M059J (cell line): ENCODE data around the gene DNAL1. TPM values are rescaled to one million over a fixed set of nuclear protein-coding genes. Genes with fewer than 3 reads are reported as not detected.
"Not testable (repeated sequence)": the region's sequence is repeated elsewhere in the genome, so short reads cannot be mapped to it uniquely, and the experiment has no call there.

ENCODE experiments used
- DNase-seq: peaks from one replicate; pipeline ENCODE4 v3.0.0-alpha.2; 2012; ENCODE audit warnings: low read depth
- total RNA-seq: library from RNA; depleted of rRNA; stranded (reverse); fragments of >200 nt; shearing (Covaris generic); gene quantifications from 2 replicates; pipeline ENCODE4 v1.2.3, GENCODE V29; 2014

DNAL1 gene
- total RNA-seq, 1 experiment from 2014 or later: 20.6 TPM

DNA sequence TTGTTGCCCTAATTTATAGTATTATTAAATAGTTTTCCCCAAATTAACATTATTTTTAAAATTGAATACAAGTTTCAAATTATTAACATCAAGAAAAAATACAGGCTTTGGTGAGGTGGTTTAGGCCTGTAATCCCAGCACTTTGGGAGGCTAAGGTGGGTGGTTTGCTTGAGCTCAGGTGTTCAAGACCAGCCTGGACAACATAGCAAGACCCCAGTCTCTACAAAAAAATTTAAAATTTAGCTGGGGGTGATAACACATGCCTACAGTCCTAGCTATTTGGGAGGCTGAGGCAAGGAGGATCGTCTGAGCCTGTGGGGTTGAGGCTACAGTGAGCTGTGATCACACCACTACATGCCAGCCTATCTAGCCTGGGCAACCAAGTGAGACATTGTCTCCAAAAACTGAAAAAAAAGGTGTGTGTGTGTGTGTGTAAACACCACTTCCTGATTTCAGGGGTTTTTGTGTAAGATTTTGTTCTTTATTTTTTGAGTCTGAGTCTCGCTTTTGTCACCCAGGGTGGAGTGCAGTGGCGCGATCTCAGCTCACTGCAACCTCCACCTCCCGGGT is 3.9 kb upstream of the DNAL1 start:
- no peak for DNase-seq

DNA sequence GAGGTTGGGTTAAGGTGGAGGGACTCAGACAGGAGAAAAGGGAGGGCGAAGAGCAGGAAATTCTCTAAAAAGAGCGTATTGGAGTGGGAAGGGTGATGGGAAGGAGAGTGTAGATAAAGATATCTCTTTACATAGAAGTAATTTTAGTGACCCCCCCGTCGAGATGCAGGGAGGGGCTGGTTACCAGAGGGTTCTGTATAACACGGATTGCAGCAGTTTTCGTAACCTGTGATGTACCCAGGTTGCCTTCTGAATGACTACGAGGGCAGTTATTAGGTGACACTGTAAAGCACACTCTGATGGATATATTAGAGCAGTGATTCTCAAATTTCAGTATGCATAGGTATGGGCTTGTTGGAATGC is 443 bp downstream of the DNAL1 start:
- DNase-seq: no peak

DNA sequence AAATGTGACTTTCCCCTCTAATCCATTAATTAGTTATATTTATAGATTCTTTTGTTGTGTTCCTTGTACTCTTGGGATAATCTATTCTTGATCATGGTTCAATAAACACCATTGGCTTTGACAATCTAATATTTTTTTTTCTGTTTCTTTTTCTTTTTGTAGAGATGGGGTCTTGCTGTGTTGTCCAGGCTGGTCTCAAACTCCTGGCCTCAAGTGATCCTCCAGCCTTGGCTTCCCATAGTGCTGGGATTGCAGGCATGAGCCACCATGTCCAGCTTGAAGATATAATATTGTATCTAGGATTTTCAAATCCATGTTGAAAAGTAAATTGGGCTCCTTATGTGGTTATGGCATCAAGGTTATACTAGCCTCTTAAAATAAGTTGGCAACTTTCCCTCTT is 6.2 kb downstream of the DNAL1 start:
- no peak for DNase-seq

DNA sequence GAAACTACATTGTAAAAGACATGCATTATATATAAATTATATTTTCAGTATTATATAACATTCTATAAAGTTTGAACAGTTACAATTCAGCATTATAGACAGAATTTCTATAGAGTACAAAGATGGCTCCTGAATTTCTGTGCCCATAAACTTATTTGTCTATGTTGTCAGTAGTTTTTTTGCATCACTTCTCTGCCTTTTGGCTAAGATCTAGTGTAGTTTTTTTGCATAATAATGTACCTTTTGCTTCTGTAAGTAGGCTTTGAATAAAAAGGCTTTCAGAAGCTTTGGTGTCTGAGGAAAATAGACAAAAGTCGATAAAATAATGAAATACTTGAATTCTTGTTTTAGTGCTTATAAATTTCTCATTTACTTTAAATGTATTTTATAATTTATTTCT is 11.1 kb downstream of the DNAL1 start:
- DNase-seq: no peak

DNA sequence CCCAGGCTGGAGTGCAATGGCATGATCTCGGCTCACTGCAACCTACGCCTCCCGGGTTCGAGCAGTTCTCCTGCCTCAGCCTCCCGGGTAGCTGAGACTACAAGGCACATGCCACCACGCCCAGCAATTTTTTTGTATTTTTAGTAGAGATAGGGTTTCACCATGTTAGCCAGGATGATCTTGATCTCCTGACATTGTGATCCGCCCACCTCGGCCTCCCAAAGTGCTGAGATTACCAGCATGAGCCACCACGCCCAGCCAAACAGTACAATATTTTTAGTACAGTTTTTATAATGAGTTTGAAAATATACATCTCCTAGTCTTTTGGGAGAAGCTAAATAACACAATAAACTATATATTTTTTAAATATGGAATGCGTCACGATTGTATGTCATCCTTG is 14.4 kb downstream of the DNAL1 start:
- not testable (repeated sequence) for DNase-seq

DNA sequence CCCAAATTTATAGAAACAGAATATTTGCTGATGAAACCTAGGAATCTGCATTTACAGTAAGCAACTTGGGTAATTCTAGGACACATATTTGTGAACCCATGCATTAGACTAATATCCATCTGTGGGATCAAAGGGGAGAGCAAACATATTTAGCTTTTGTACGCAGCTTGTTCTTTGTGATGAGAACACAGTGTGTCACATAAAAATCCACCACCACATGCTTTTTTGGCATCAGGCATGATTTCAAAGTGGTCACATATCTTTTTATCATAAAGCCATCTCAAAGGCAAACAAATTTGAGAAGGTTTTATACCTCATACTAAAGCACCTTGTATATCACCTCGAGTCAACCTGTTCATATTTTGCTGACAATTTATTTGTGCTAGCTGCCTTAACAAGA is 15.7 kb downstream of the DNAL1 start:
- no peak for DNase-seq

DNA sequence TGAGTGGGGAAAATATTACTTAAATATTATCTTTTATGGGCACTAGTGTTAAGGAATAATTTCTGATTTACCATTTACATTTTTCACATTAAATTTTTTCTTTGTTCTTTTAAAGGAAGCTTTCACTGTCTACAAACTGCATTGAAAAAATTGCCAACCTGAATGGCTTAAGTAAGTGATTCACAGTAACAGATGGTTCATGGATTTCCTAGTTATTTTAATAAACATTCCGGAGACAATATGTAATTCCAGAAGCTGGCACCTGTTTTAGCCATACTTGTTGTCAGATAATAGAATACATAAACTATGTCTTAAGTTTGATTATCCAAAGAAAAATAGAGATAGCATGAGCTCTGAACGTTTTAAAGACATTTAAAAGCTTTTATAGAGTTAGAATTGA is 17.1 kb downstream of the DNAL1 start:
- DNase-seq: no peak

DNA sequence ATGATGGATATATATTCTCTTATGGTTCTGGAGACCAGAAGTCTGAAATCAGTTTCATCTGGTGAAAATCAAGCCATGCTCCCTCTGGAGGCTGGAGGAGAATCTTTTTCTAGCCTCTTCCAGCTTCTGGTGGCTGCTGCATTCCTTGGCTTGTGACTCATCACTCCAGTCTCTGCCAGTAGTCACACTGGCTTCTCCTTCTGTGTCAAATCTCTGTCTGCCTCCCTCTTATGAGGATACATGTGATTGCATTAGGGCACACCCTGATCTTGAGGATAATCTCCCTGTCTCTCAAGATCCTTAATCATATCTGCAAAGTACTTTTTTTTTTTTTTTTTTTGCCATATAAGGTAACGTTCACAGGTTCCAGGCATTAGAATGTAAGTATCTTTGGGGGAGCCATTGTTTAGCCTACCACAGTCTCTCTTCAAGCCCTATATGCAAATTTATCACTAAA is 17.7 kb downstream of the DNAL1 start:
- peak; percentile 94 for DNase-seq

DNA sequence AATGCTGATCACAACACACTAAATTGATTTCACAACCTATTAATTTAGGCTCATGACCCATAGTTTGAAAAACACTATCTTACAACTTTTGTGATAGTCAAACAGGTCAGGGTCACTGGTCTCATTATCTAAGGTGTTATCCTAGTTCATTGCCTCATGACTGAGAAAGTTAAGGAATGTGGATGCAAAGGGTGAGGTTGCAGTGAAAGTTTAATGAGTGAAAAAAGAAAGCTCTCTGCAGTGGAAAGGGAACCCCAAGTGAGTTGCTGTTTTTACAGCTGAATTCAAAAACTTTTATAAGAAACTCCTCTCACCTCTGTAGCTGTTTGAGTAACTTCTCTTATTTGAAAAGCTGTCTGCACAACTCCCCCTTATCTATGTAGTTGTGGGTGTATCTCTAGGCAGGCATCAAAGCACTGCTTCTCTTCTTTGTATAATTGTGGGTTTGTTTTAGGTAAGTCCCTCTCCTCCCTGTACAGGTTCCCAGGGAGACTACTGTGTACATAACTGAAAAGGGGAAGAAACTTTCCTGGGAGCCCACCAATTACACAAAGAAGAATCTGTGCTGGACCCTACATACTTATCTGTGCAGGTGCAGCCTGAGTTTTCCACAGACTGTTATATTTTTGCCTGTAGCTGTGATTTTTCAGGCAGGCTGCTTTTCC is 18.9 kb downstream of the DNAL1 start:
- no peak for DNase-seq

DNA sequence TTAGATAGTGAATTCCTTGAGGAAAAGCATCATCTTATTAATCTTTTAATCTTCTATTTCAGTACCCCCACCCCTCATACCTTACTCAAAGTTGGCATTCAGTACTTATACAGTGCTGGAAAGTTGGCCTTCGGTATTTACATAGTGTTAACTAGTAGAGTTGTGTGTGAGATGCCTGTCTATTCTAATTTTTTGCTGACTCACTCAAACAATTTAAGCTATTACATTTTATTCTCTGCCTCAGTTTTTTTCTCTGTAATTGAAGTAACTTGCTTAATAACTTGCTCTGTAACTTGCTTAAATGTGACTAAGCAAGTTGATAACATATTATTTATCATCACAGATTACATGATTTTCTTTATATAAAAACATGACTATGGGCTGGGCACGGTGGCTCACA is 20.3 kb downstream of the DNAL1 start:
- no peak for DNase-seq

DNA sequence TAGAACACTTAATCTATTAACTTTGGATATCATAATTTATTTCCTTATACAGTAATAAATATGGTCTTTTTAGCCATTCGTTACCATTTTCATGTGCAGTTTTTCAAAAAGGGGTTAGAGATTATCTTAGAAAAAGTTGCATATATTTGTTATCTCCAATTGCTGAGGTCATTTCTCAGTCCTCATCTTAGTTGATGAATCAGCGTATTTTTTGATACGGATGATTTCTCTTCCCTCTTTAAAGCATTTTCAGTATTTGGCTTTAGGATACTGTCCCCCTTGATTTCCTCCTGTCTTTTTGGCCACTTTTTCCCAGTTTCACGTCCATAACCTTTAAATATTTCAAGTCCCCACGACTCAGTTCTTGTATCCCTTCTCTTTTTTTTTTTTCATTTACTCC is 21.8 kb downstream of the DNAL1 start:
- no peak for DNase-seq

DNA sequence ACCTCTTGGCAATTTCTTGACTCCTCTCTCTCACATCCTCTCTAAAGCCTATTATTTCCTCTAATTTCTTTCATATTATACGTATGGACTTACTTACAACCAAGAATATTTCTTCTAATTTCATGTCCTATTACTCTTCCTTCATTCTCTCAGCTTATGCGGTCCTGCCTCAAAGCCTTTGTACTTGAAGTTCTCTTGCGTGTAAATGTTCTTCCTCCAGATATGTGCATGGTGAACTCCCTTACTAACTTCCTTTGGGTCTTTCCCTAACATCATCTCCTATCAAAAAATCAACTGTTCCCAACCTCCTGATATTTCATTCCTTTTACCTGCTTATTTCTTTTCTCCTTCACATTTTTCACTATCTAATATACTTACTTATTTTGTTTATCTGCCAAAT is 23.1 kb downstream of the DNAL1 start:
- no peak for DNase-seq

DNA sequence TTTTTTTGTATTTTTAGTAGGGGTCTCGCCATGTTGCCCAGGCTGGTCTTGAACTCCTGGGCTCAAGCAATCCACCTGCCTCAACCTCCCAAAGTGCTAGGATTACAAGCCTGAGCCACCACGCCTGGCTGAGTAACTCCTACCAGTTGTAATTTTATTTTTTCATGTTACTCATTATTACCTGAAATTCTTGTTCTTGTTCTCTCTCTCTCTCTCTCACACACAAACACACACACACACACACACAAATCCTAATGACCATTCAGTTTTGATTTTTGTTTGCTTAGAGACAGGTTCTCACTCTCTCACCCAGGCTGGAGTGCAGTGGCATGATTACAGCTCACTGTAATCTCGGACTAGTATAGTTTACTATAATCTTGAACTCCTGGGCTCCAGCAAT is 30.2 kb downstream of the DNAL1 start:
- no peak for DNase-seq

DNA sequence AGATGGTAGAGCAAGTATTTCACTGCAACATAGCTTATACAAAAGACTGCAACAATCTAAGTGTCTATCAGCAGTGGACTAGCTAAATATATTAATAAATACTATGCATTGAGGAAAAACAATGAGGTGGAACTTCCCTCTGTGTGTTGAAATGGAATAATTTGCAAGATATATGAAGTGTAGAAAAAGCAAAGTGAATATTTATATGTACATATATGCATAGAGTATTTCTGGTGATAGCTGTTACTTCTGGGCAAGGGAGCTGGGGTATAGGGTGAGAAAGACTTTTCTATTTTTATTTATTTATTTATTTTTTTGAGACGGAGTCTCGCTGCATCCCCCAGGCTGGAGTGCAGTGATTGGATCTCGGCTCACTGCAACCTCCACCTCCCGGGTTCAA is 33.9 kb downstream of the DNAL1 start:
- DNase-seq: no peak

DNA sequence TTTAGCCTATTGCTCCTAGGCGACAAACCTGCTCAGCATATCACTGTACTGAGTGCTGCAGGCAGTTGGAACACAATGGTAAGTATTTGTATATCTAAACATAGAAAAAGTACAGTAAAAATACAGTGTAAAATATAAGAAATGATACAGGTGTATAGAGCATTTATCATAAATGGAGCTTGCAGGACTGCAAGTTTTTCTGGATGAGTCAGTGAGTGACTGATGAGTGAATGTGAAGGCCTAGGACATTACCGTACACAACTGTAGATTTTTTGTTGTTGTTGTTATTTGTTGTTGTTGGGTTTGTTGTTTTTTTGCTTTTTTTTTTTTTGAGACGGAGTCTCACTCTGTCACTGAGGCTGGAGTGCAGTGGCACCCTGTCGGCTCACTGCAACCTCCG is 36.0 kb downstream of the DNAL1 start:
- no peak for DNase-seq

DNA sequence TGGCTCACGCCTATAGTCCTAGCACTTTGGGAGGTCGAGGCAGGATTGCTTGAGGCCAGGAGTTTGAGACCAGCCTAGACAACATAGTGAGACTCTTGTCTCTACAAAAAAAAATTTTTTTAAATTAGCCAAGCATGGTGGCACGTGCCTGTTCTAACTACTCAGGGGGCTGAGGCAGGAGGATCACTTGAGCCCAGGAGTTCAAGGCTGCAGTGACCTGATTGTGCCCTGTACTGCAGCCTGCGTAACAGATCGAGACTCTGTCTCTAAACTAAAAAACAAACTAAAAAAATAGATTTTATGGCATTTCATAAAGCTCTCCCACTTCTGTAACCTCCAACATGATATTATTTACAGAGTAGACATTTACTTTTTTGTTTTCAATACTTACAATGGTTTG is 39.8 kb downstream of the DNAL1 start:
- DNase-seq: no peak

DNA sequence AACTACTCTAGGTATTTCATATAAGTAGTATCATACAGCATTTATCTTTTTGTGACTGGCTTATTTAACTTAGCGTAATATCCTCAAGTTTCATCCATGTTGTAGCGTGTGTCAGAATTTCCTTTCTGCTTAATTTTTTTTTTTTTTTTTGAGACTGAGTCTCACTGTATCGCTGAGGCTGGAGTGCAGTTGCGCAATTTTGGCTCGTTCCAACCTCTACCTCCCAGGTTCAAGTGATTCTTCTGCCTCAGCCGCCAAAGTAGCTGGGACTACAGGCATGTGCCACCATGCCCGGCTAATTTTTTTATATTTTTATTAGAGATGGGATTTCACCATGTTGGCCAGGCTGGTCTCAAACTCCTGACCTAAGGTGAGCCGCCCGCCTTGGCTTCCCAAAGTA is 40.5 kb downstream of the DNAL1 start:
- no peak for DNase-seq

DNA sequence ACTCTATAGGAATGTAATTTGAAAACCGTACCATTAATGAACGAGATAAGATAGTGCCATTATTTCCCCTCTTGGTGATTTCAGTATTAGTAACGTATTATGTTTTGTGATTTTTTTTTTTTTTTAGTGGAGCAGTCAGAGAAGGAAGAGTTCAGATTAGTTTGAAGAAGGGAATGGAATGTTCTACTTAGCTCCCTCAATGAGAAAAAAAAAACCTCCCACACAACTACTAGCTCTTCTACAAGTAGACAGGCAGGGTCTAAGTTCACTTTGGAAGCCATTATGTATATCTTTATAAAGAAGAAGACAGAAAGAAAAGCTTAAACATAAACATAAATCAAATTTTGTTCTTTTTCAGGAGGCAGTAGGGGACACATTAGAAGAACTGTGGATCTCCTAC is 42.1 kb downstream of the DNAL1 start:
- no peak for DNase-seq

DNA sequence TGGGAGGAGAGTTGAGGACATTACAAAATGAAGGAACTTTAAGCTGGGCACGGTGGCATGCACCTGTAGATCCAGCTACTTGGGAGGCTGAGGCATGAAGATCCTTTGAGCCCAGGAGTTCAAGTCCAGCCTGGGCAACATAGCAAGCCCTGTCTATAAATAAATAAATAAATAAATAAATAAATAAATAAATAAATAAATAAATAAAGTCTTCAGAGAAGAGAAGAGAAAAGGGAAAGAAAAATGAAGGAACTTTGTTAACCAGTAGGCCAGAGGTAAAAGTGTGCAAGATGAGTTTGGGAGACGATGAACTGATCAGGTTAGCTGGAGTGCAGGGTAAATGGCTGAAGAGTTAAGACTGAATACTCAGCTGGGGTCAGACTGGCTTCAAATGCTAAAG is 49.3 kb downstream of the DNAL1 start:
- DNase-seq: no peak

DNA sequence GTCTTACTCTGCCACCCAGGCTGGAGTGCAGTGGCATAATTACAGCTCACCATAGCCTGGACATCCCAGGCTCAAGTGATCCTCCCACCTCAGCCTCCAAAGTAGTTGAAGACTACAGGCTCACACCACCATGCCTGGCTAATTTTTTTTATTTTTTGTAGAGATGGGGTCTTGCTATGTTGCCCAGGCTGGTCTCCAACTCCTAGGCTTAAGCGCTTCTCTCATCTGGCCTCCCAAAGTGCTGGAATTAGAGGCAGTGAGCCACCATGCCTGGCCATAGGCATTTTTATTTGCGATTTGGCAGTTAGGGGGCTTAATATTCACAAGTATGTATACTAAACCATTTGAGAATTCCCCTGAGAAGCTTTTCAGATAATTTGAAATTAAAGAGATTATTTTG is 50.3 kb downstream of the DNAL1 start:
- no peak for DNase-seq

DNA sequence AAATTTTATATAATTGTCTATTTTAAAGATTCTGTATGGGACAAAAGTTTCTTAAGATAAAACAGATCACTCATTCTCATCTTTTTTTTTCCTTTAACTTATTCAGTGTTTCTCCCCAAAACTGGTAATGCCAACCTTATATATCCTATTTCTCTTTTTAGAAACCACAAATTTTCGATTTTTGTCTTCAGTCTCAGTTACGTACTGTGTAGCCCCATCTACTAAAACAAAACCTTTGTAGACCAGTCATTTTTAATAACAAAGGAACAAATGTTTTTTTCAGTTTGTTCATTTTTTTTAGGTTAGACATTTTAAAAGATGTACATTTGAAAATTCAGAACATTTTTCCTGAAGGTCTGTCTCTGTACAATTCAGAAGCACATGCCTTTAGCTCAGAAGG is 51.2 kb downstream of the DNAL1 start:
- no peak for DNase-seq

DNA sequence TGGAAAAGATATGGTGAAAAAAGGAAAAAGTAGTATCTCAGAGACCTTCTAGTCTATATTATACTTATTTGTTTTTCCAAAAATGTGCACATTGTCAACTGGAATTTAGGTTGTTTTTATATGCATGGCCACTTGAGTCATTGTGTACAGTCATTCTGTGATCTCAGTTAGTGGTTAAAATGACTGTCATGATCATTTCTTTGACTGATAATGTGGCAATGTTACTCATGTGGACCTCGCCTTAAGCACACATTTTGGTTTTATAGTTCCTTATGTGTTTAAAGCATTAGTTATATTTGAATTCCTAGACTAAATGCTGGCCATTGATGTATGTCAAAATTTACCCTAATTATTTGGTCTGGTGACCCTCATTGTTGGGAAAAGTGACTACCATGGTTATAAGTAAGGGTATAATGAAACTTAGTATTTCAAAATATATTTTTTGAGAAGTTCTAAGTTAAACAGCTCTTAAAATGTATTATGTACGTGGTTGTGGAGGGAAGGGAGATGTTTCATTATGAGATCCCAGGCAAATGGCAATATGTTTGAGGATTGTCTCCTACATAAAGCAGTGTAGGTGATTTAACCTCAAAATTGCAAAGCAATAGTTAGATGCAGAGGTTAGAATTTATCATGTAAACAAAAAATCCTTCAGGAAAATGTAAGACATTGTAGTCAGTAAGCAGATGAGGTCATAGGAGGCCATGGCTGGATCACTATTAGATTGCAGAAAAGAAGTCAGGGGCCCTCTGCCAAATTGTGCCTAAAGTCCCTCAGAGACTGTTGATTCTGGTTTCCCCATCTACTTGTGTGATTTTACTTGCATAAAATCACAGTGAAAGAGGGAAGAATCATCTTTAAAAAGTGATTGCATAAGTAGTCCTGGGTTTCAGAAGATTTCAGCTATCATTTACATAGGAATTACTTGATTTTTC is 51.9 kb downstream of the DNAL1 start:
- peak; percentile 84 for DNase-seq

DNA sequence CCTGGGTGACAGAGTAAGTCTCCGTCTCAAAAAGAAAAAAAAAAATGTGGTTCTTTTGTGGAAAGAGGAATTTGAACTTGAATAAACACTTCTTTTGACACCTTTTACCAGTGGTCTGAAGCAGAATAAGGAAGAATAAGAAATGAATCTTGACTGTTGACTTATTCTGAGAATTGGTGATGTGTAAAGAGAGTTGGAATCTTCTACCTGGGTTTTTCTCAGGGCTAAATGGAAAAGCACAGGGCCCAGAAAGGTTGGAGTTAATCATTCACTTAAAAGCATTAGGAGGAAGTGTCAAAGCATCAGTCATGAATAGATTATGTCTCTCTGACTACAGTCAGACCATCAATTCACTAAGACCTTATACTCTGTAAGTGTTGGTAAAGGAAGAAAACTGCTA is 55.5 kb downstream of the DNAL1 start:
- no peak for DNase-seq
